ENCODE data around the gene IFT74.

Gene IFT74

DNA sequence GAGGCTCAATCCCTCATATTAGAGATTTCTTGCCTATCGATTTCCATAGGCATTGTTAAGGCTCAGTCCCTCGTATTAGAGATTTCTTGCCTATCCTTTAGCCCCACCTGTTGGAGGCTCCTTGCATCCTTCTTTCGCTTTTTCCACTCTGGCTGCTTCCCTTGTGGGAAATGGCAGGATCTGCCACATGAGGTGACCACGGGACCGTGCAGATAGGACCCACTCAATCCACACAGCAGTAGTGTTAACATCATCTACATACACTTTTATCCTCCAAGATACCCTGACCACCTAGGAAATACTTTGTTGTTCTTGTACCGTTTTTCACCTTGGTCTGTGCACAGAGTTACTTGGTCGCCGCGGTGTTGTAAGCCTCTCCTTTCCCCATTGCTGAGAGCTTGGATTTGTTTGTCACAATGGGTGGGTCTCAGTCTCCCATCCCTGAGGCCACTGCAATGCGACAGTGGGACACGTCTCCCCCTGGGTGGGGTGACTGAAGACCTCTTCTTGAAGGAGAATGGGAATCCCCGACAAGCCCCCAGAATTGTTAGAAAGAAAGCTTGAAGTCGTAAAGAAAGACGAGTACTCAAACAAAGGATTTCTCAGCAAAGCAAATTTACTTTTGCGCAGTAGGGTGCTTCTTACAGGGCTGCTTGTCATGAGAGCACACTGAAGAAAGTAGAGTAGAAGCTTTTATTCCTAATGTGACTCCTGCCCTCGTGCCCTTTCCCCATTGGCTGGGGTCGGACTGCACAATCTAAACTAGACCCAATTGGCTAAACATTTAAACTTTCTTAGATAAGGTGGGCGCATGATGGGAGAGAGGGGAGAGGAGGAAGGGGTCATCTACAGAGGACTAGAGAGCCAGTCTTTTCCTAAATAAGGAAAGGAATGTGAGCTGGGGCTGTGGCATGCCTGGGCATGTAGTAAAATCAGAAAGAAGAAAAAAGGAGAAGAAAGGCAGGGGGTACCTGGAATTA is 19.8 kb downstream of the IFT74 start:
- DNase-seq: no peak

DNA sequence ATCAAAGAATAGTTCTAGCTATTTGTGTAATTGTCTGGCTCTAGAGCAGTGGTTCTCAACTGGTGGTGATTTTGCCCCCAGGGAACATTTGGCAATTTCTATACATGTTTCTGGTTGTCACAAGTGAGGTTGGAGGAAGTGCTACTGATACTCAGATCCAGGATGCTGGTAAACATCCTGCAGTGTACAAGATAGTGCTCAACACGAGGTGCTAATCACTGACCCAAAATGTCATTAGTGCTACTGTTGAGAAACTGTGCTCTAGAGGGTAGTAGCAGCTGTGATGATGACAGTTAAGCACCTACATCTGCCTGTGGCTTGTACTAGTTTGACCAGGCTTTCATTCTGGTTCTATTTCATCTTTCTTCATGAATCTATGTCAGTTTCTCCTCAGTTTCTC is 27.1 kb downstream of the IFT74 start:
- no peak for DNase-seq

DNA sequence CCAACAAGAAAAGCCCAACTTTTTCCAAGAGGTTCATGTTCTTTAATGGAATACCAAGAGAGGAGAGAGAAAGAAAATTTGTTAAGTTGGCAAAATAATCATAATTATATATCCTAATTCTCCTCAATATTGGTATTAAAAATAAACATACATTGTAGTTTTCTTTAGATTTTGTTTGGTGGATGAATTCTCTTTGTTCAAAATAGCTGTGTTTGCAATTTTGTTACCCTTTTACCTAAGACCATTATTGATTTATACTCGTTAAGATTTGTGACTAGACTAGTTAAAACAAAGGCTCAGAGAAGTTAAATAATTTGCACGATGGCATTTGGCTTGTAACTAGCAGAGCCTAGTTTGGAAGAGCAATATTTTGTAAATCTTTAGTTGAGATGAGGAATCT is 39.6 kb downstream of the IFT74 start:
- DNase-seq: no peak

DNA sequence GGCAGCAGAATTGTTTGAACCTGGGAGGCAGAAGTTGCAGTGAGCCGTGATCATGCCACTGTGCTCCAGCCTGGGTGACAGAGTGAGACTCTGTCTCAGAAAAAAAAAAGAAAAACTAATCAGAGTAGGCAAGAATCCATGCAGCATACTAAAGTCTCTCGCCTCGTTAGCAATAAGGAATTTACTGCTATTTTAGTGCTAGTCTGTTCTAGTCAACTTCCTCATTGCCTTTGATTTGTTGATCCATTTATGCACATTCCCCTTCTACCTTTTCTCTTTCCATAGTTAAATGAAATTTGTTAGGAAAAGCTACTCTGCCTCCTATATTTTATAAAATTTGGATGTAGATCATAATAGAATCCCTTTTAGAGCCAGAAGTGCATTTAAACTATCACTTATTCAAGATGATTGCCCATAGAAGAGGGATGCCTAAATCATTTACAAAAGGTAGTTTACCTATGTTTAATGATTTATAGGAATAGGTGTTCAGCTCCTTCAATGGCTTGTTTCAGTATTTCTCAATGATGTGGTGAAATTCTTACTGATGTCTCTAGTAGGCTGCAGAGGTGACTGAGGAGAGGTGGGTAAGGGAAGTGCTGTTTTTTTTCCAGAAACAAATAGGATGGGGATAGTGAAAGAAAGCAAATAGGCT is 47.3 kb downstream of the IFT74 start:
- DNase-seq: no peak

DNA sequence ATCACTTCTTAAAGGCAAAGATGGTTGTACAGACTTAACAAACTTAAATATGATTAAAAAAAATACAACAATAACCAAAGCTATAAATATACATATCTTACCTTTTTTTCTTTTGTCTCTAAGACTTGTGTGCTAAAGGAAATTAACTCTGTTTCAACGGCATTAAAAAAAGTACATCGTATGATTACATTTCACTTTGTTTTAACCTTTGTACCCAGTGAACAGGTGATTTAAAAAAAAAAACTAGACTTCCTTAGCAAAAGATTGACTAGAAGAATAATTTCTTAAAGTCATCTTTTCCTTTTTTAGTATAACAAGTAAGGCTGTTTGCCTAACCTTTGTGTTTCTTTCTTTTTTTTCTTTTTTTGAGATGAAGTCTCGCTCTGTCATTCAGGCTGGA is 49.3 kb downstream of the IFT74 start, which contains the start of gene LRRC19:
Gene LRRC19 (minus strand): TSS at position 182 of the 400 bp plus-strand sequence. CDS start 5,978 bp downstream, outside the sequence.
- no peak for DNase-seq

DNA sequence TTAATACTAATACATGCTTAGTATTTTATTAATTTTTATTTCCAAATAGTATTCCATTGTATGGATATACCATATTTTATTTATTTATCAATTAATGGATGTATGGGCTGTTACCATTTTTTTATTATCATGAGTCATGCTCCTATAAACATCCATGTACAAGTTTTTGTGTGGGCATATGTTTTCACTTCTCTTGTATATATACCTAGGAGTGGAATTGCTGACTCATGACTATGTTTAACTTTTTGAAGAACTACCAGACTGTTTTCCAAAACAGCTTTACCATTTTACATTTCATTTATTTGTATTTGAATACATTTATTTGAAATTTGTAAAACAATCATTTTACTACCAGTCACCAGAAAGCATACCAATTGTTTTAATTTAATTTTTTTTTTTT is 63.4 kb downstream of the IFT74 start:
- DNase-seq: no peak

DNA sequence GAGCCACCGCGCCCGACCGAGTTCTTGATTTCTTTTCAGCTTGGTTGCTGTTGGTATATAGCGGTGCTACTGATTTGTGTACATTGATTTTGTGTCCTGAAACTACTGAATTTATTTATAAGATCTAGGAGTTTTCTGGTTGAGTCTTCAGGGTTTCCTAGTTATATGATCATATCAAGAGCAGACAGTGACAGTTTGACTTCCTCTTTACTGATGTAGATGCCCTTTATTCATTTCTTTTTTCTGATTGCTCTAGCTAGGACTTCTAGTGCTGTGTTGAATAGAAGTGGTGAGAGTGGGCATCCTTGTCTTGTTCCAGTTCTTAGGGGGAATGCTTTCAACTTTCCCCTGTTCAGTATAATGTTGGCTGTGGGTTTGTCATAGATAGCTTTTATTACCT is 66.7 kb downstream of the IFT74 start:
- no peak for DNase-seq

DNA sequence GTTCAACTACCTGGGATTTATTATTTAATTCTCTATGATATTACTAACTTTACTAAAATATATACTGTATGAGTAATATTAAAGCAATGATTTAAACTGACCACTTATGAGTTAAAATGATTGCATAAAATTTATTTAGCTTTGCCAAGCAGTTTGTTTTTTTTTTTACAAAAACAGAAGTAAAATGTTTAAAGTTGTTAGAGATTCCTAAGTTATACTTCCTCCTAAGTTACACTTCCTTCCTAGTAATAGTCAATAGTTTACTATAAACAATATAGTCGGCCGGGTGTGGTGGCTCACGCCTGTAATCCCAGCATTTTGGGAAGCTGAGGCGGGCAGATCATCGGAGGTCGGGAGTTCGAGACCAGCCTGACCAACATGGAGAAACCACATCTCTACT is 73.0 kb downstream of the IFT74 start:
- DNase-seq: no peak

DNA sequence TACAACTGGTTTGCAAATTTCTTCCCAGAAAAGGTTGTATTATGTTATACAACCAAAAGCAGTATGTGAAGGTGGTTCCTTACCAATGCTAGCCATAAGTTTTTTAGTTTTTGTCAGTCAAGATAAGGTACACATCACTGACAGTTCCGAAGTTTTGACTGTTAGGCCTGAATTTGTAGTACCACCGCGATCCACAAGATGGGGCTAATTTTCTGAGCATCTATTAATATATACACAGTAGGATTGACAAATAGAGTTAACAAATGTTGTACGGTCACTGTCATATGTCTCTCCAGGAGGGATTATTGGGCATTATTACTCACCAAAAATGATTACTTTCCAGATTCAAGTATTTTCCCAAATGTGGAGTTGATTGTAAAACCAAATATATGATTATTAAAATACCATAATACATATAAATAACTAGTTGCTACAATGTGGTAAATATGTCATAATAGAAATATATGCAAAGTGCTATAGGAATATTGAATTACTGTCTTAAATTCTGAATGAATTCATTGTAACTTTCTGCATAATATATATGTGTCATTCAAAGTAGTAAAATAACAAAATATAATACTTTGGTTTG is 77.7 kb downstream of the IFT74 start:
- DNase-seq: no peak

DNA sequence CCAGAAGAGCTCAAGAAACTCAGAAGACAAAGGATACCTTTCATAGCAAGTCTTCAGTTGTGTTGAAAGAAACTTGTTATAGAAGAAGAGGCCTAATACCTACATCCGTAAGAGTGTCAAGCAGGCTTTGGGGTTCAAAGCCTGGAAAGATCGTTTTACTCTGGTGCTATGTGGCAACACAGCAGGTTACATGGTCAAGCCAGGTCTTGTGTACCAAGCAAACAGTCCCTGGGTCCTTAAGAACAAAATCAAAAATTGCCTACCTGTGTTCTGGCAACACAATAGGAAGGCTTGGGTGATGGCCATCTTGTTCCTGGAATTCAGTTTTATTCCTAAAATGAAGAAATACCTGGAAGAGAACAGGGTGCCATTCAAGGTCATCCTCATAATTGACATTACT is 81.3 kb downstream of the IFT74 start:
- no peak for DNase-seq

DNA sequence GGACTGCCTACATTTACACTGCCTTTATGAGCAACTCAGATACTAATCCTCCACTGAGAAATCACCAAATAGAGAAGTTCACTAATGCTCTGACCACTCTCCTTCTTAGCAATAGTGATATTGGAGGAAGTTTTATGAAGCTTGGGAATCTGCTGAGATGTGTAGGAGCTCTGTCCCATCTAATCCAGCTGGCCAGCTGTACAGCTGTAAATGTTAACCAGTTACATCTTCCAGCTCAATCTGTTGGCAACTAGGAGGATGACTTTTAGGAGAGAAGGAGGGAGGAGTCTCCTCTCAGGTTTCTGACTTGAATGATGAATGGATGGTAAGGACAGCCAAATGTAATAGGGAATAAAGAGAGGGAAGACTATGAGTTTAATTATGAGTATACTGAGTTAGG is 85.5 kb downstream of the IFT74 start:
- no peak for DNase-seq

DNA sequence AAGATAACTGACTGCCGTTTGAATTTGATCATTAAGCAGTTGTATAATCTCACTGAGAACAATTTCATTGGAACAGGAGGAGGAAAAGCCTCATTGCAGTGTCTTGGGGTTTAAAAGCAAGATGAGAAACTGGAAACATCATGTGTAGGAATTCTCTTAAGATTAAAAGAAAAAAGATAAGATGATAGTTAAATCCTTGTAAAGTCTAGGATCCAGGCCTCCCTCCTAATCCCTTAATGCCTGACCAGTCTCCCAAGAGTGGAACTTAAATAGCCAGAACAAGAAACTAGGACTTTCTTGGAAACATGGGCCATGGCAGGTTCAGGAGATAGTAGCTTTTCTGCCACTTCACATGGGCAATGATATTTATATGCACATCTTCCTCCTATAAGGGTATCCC is 86.3 kb downstream of the IFT74 start:
- no peak for DNase-seq

DNA sequence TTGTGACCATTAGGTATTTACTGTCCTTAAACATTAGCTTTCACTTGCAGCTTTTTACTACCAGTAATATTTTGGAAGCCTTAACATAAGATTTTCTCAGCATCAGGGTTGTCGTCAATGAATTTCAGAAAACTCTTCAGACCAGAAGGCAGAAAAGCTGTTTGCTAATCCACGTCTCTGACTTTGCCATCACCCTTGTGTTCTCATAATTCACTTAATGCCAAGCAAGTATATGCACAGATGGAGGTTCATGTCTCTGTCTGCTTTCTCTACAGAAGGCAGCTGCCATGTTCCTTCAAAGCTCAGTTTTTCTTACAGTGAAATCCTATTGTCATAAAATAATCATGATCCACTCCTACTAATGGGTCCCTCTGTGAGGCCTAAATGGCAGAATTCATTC is 87.0 kb downstream of the IFT74 start:
- no peak for DNase-seq

DNA sequence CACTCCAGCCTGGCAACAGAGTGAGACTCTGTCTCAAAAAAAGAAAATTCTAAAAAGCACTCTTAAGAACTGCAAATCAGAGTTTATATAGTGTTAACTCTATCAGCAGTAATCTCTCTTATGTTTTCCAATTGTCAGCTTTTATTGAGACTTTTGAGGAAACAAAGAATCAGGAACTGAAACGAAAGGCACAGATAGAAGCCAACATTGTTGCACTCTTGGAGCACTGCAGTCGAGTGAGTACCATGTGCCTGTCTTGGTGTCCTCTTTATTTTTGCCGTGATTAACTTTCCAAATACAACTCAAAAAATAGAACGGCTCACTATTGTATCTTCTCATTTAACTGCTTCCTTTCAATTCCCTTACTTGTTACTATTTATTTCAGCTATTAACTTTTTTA is 90.9 kb downstream of the IFT74 start:
- no peak for DNase-seq

DNA sequence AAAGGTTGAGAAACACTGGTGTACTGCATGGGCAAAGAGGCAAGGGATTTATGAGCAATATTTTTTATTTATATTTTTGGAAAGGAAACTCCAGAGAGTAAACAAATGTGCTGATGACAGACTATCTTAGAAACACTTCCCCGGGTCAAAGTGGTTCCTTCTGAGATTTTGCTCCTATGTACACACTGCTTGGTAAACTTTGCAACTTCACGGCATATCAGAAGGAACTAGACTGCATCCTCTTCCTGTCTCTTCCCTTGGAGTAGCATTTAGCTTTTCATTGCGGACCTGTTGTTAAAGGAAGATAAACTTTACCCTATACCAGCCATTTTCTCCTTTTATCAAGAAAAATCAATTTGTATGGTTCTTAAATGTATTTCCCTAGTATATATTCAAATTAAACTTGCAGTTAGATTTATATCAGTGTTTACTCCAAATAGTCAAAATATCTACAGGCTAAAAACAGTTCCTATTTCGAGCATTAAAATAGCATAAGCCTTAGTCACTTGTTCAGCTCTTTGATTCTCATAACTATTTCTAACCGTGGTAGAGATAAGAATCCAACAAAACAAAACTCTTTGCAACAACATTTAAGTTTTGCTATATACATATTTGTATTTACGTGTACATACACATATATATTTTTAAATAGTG is 97.3 kb downstream of the IFT74 start:
- DNase-seq: no peak

DNA sequence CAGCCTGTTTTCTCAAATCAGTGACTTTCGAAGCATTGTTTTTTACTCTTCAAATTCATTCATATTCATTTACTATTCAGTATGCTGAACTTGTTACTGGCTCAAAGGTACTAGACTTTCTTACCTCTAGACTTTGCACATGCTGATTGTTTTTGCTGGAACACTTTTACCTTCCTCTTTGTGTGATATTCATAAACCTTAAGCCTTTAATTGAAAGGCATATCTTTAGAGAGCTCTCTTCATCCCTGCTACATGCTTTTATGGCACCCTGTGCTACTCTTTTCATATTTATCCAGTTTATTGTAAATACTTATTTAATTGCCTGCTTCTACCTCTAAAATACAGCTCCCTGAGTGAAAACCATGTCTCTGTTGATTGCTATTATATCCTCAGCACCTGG is 97.9 kb downstream of the IFT74 start:
- no peak for DNase-seq

DNA sequence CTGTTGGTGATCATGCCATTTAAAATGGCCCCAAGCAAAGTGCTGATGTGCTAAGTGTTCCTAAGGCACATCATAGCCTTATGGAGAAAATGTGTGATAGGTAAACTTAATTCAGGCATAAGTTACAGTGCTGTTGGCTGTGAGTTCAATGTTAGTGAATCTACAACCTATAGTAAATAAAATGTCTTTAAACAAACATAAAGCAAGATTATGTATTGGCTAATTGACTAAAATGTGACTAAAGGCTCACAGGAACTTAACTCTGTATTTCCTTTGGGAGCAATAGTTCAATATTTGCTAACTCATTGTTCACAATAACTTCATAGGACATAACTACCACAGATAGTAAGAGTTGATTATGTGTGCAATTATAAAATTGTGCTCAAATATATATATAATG is 98.6 kb downstream of the IFT74 start:
- DNase-seq: no peak

DNA sequence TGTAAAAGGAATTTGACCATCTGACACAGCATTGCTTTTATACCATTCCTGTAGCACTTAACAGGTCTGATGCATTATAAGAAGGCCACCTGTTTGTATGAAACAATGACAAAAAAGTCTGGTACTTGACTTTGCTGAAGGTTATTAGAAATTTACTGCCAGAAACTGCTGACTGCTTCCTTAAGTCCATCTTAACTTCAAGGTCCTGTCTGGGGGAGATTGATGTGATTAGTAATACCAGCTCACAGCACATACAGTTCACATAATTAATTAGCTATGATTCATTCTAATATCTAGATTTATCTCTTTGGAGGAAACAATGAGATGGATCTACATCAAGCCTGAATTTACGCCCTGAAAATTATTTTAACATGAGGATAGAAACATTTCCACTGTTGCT is 103.2 kb downstream of the IFT74 start:
- no peak for DNase-seq

DNA sequence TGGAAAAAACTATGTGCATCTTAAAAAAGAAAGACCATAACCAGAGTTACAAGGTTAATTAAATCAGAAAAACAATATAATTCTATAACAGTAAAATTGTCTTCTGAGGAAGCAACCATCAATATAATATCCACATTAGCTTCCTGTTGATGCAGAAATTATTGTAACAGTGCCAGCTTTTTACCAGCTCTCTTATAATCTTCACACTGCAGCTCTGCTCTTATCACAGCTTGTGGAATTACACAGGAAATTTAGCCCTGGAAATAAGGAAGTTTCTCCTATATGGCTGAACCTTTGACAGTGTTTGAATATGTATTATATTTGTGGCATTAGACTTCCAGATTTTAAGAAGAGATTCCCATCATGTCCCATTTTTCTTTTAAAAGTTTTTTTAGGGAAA is 103.7 kb downstream of the IFT74 start:
- no peak for DNase-seq

DNA sequence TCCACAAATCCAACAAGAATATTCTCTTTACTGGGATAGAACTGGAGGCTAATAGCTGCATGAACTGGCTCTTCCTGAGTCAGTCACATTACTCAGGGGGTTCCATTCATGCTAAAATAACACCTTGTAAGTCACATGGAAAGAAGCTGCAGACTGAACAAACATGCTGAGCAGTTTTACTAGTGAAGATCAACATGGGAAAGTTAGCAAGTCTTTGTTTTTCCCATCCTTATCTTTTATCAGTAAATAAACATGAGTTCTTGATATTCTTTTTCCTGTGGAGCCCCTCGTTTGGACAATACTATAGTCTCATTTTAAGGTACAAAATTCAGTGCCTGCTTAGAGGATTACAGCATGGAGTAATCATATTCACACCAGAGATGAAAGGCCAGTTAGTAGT is 109.1 kb downstream of the IFT74 start:
- no peak for DNase-seq

DNA sequence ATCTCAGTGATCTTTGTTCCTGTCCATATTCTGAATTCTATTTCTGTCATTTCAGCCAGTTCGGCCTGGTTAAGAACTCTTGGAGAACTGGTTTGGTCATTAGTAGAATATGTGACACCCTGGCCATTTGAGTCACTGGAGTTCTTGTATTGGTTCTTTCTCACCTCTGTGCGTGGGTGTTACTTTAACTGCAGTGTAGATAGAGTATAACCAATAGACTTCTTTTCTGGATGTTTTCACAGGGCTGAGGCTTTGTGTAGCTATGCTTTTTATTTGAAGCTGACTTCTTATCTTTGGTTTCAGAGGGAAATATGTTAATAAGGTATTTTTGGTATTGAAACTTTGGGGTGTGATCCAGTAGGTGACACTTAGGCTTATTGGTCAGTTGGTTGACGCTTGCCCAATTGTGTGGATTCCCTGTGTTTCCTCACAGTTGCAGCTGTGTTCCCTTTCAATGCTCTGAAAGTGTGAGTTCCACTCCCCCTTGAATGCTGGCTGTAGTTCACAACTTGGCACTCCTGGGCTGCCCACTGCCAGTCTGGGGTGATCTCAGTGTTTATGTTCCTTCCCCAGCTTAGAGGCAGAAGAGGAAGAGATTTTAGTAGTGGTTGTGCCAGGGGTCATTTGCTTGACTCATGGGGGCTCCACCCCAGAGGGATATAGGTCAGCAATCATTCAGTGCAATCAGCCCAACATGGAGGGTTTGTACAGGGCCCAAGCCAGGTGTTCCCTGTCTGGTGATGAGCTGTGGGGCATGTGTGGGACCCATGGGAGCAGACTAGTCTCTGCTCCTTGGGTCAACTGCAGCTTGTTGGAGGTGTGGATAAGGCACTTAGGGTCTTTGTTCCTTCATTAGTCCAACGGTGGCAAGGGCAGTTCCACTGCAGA is 117.9 kb downstream of the IFT74 start:
- DNase-seq: no peak

DNA sequence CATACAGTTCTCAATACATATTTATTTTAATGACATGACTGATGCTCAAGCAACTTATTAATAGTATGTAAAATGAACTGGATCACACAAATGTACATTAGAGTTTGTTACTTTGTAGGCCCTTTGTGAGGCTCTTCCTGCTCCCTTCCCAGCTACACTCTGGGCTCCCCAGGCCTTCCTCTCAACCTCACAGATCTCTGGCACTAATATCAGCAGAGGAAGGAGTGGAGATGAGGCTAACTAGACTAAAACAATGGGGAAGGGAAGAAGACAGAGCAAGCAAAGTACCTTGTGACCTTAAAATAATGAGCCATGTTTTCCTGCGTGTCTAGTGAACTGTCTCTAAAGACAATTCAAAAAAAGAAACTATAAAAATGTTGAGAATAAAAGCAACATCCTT is 122.5 kb downstream of the IFT74 start:
- DNase-seq: no peak

Measured in cerebellar nuclear complex (tissue), 1 donor.